ENCODE measurements around the gene EFTUD2.

- TF ChIP-seq CTCF (IDR thresholded peaks at IDR 0.05) = no peak
- TF ChIP-seq POLR2A (IDR thresholded peaks at IDR 0.05) = no peak
Measured at GRCh38 chr17:44828919-44829522, 70.2 kb downstream of the EFTUD2 start.
